Measurements from ENCODE around the gene COX7A2L. TPM values are rescaled to one million over a fixed set of nuclear protein-coding genes. Genes with fewer than 3 reads are reported as not detected.

The COX7A2L gene
- total and polyA plus RNA-seq, 10 of the 15 experiments (the other 5 are each of a cell fraction or from before 2014, with no cell fraction given): 134 to 532 (median 222) TPM

DNA sequence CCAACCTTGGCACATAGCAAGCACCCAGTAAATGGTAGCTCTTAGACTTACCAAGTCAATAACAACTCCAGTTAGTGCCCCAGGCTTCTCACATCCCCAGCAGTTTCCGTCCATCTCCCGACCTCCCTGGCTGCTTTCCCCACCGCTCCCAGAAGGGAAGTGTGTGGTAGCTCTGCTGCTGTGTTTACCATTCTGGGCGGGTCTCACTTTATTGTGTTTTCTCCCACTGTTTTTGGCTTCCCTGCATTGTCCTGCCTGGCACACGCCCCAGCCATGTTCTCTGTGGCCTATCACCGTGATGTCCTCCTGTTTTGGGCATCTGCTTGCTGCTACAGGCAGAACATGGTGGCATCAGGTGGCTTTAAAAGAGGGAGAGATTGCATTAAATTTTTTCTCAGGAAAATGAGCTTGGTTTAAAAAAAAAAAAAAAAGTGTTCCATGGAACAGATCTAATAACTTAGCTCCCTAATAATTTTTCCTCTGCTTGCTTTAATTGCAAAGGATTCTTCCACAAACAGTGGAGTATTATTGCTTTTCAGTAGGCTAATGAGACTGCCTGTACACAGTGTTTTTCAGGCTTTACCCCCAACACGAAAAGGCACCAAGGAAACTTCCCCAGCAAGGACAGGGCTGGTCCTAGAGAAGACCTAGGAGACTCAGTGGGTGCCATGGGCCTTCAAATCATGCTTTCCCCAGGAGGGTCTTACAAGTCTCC lies 8.0 kb upstream of the COX7A2L start:
- no peaks in the 10 kb centered on the region for H3K9me3 ChIP-seq (replicated peaks; ENCODE audit: control insufficient read depth, insufficient read depth, low read length)
- BruUV-seq (replicated peaks): no TSS peak
- H3K79me2 ChIP-seq (ENCODE audit: control insufficient read depth, insufficient read depth, low read length): no peaks in the 10 kb centered on the region
- no peak overlapping the region for H2AFZ ChIP-seq (ENCODE audit: control insufficient read depth, low read depth, low read length)
- no peaks in the 10 kb centered on the region; a peak in 1 of 4 replicates for H3K27me3 ChIP-seq (replicated peaks in 1 of 2; ENCODE audit: control insufficient read depth in 2 of 2, insufficient read depth in 2 of 2, low read length in 1 of 2)
- no peak overlapping the region for H3K9ac ChIP-seq (ENCODE audit: control insufficient read depth, insufficient read depth, low read length)
- FAIRE-seq: no peak
- H3K4me2 ChIP-seq (ENCODE audit: control insufficient read depth, insufficient read depth): no peak overlapping the region
- in situ Hi-C loops (cut with MboI) (no loop called here), intact Hi-C loops (cut with micrococcal nuclease; ENCODE audit: unreplicated experiment) (loop anchor here (10.0 kb wide), 1 partner anchor 426 kb away; the partner anchor contains the start of gene HAAO)
- H3K36me3 ChIP-seq (ENCODE audit: control insufficient read depth in 2 of 2, insufficient read depth in 2 of 2, low read length in 1 of 2): no peaks in the 10 kb centered on the region
- H4K20me1 ChIP-seq (ENCODE audit: control insufficient read depth, insufficient read depth): no peaks in the 10 kb centered on the region
- ChIA-PET SMC1A (ENCODE audit: uncharacterized antibody, unreplicated experiment) (no interaction called here), POLR2A (no interaction called here), CTCF (no interaction called here), RAD21 (ENCODE audit: unreplicated experiment) (no interaction called here)
- WGBS (ENCODE audit: insufficient coverage, insufficient replicate concordance, low lambda C conversion rate, missing lambda C conversion rate): 32% methylated on average over 7 of the region's 7 CpGs
- no peak overlapping the region for H3K27ac ChIP-seq (ENCODE audit: control insufficient read depth, insufficient read depth)
- no peak overlapping the region for H3K4me3 ChIP-seq
- TF ChIP-seq, protein P1, sequence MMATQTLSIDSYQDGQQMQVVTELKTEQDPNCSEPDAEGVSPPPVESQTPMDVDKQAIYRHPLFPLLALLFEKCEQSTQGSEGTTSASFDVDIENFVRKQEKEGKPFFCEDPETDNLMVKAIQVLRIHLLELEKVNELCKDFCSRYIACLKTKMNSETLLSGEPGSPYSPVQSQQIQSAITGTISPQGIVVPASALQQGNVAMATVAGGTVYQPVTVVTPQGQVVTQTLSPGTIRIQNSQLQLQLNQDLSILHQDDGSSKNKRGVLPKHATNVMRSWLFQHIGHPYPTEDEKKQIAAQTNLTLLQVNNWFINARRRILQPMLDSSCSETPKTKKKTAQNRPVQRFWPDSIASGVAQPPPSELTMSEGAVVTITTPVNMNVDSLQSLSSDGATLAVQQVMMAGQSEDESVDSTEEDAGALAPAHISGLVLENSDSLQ (IDR thresholded peaks at IDR 0.05): no peak
- H3K4me1 ChIP-seq (ENCODE audit: control insufficient read depth, insufficient read depth, low read length): no peaks in the 10 kb centered on the region
- no peak for ATAC-seq
- DNase-seq (ENCODE audit: low read depth, low spot score): no peak

DNA sequence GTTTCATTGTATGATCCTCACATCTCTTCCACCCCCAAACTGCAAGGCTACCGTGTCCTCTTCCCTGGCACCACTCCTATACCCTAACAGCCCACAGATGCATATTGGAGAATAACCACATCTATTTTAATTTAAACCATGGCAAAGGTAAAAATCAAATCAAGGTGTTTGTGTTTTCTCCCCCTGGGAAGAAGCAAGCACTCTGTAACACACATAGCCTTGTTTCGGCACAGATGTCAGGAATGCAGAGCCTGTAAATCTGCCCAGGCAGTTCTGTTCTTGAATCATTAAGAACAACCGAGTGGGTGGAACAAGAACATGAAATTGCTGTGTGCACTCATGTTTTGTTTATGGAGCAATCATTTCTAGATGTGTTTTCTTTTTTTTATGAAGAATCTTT lies 6.8 kb upstream of the COX7A2L start:
- ChIA-PET SMC1A (ENCODE audit: uncharacterized antibody, unreplicated experiment) (no interaction called here), RAD21 (ENCODE audit: unreplicated experiment) (no interaction called here), POLR2A (no interaction called here), CTCF (no interaction called here)
- Histone ChIP-seq H3K4me3 (no peak overlapping the region), H3K36me3 (ENCODE audit: control insufficient read depth in 2 of 2, insufficient read depth in 2 of 2, low read length in 1 of 2) (no peaks in the 10 kb centered on the region), H3K9me3 (replicated peaks; ENCODE audit: control insufficient read depth, insufficient read depth, low read length) (no peaks in the 10 kb centered on the region), H3K9ac (ENCODE audit: control insufficient read depth, insufficient read depth, low read length) (no peak overlapping the region), H3K4me1 (ENCODE audit: control insufficient read depth, insufficient read depth, low read length) (no peaks in the 10 kb centered on the region), H2AFZ (ENCODE audit: control insufficient read depth, low read depth, low read length) (no peak overlapping the region), H3K79me2 (ENCODE audit: control insufficient read depth, insufficient read depth, low read length) (no peaks in the 10 kb centered on the region), H3K27me3 (replicated peaks in 1 of 2; ENCODE audit: control insufficient read depth in 2 of 2, insufficient read depth in 2 of 2, low read length in 1 of 2) (no peaks in the 10 kb centered on the region; a peak in 1 of 4 replicates), H4K20me1 (ENCODE audit: control insufficient read depth, insufficient read depth) (no peaks in the 10 kb centered on the region), H3K4me2 (ENCODE audit: control insufficient read depth, insufficient read depth) (no peak overlapping the region), H3K27ac (ENCODE audit: control insufficient read depth, insufficient read depth) (no peak overlapping the region)
- intact Hi-C loops (cut with micrococcal nuclease; ENCODE audit: unreplicated experiment) (loop anchor here (10.0 kb wide), 1 partner anchor 427 kb away; the partner anchor contains the start of gene HAAO), in situ Hi-C loops (cut with MboI) (no loop called here)
- no peak for FAIRE-seq
- BruUV-seq (replicated peaks): no TSS peak
- 69% methylated on average over 3 of the region's 3 CpGs for WGBS (ENCODE audit: insufficient coverage, insufficient replicate concordance, low lambda C conversion rate, missing lambda C conversion rate)
- ATAC-seq: no peak
- no peak for DNase-seq (ENCODE audit: low read depth, low spot score)
- TF ChIP-seq EP300 (IDR thresholded peaks at IDR 0.05; ENCODE audit: borderline replicate concordance in 1 of 2, control insufficient read depth in 1 of 2, low read depth in 2 of 2, low read length in 2 of 2) (no peak), CHD2 (IDR thresholded peaks at IDR 0.05; ENCODE audit: borderline replicate concordance, low read depth, low read length) (no peak), SMAD1 (IDR thresholded peaks at IDR 0.05; ENCODE audit: low read depth, partially characterized antibody) (no peak), STAT3 (IDR thresholded peaks at IDR 0.05; ENCODE audit: low read depth, low read length) (no peak), EGR1 (IDR thresholded peaks at IDR 0.05; ENCODE audit: borderline replicate concordance in 1 of 2, low read depth in 2 of 2, low read length in 2 of 2) (no peak), MEF2B (IDR thresholded peaks at IDR 0.05; ENCODE audit: partially characterized antibody, poor library complexity, severe bottlenecking) (no peak), JUNB (IDR thresholded peaks at IDR 0.05) (no peak), ZNF217 (IDR thresholded peaks at IDR 0.05) (no peak), IRF4 (IDR thresholded peaks at IDR 0.05; ENCODE audit: low read depth, low read length) (no peak), NR2C1 (IDR thresholded peaks at IDR 0.05) (no peak), ZBED1 (IDR thresholded peaks at IDR 0.05; ENCODE audit: borderline replicate concordance) (no peak)
- TF ChIP-seq, protein P1 (IDR thresholded peaks at IDR 0.05): no peak

All from GM12878 (cell line).